ENCODE measurements around the gene SELENOV.

- no peak for TF ChIP-seq POLR2A (IDR thresholded peaks at IDR 0.05)
- TF ChIP-seq, protein P1, sequence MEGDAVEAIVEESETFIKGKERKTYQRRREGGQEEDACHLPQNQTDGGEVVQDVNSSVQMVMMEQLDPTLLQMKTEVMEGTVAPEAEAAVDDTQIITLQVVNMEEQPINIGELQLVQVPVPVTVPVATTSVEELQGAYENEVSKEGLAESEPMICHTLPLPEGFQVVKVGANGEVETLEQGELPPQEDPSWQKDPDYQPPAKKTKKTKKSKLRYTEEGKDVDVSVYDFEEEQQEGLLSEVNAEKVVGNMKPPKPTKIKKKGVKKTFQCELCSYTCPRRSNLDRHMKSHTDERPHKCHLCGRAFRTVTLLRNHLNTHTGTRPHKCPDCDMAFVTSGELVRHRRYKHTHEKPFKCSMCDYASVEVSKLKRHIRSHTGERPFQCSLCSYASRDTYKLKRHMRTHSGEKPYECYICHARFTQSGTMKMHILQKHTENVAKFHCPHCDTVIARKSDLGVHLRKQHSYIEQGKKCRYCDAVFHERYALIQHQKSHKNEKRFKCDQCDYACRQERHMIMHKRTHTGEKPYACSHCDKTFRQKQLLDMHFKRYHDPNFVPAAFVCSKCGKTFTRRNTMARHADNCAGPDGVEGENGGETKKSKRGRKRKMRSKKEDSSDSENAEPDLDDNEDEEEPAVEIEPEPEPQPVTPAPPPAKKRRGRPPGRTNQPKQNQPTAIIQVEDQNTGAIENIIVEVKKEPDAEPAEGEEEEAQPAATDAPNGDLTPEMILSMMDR (IDR thresholded peaks at IDR 0.05), result no peak
Measured at GRCh38 chr19:39492225-39492624, 22.7 kb upstream of the SELENOV start.

Measured in Peyer's patch (tissue), 4 donors.